ENCODE data around the gene ARL14EPL. TPM values are rescaled to one million over a fixed set of nuclear protein-coding genes. Genes with fewer than 3 reads are reported as not detected.

ARL14EPL gene
- total RNA-seq, 1 donor from 2014 or later, result not detected

GRCh38 chr5:116075191-116075831 lies 43.0 kb downstream of the ARL14EPL start:
- H3K27me3 ChIP-seq, result no peaks in the 10 kb centered on the region
- no peak overlapping the region for H2AFZ ChIP-seq (replicated peaks)
- H3K27ac Mint-ChIP-seq, result no peak overlapping the region
- no peaks in the 10 kb centered on the region for H3F3A ChIP-seq (ENCODE audit: low read depth)
- H3K4me2 ChIP-seq, result no peak overlapping the region
- no peaks in the 10 kb centered on the region for H3K36me3 Mint-ChIP-seq
- H3K27ac ChIP-seq, result no peak overlapping the region
- H3K9me3 Mint-ChIP-seq, result no peaks in the 10 kb centered on the region
- H3K4me3 ChIP-seq, result no peak overlapping the region
- no peaks in the 10 kb centered on the region for H3K79me2 ChIP-seq (ENCODE audit: low read depth)
- H3K9me3 ChIP-seq (ENCODE audit: low read depth), result no peaks in the 10 kb centered on the region
- no peak overlapping the region for H3K4me3 Mint-ChIP-seq
- no peaks in the 10 kb centered on the region for H3K4me1 Mint-ChIP-seq
- TF ChIP-seq CTCF (IDR thresholded peaks at IDR 0.05), result no peak
- no peak for TF ChIP-seq EZH2 (IDR thresholded peaks at IDR 0.05)
- no peak for TF ChIP-seq EZH2phosphoT487 (IDR thresholded peaks at IDR 0.05)
- H4K20me1 ChIP-seq (ENCODE audit: low read depth), result no peaks in the 10 kb centered on the region
- no peak overlapping the region for H3K9ac ChIP-seq
- H3K4me1 ChIP-seq, result no peaks in the 10 kb centered on the region
- no peak for DNase-seq (ENCODE audit: low spot score)
- H3K27me3 Mint-ChIP-seq (ENCODE audit: insufficient read depth, low read depth), result no peaks in the 10 kb centered on the region
- no peaks in the 10 kb centered on the region for H3K36me3 ChIP-seq

GRCh38 chr5:116076496-116076895 lies 44.2 kb downstream of the ARL14EPL start:
- Mint-ChIP-seq H3K27me3 (ENCODE audit: insufficient read depth, low read depth) (no peaks in the 10 kb centered on the region), H3K36me3 (no peaks in the 10 kb centered on the region), H3K4me1 (no peaks in the 10 kb centered on the region), H3K4me3 (no peak overlapping the region), H3K9me3 (no peaks in the 10 kb centered on the region), H3K27ac (no peak overlapping the region)
- Histone ChIP-seq H3K79me2 (ENCODE audit: low read depth) (no peaks in the 10 kb centered on the region), H3K36me3 (no peaks in the 10 kb centered on the region), H3K4me1 (no peaks in the 10 kb centered on the region), H3K9me3 (ENCODE audit: low read depth) (no peaks in the 10 kb centered on the region), H3K27me3 (no peaks in the 10 kb centered on the region), H3K27ac (no peak overlapping the region), H3F3A (ENCODE audit: low read depth) (no peaks in the 10 kb centered on the region), H3K4me3 (no peak overlapping the region), H3K4me2 (no peak overlapping the region), H2AFZ (replicated peaks) (no peak overlapping the region), H4K20me1 (ENCODE audit: low read depth) (no peaks in the 10 kb centered on the region), H3K9ac (no peak overlapping the region)
- no peak for TF ChIP-seq EZH2phosphoT487 (IDR thresholded peaks at IDR 0.05)
- TF ChIP-seq CTCF (IDR thresholded peaks at IDR 0.05), result no peak
- no peak for TF ChIP-seq EZH2 (IDR thresholded peaks at IDR 0.05)
- no peak for DNase-seq (ENCODE audit: low spot score)

- no peaks in the 10 kb centered on the region for H3K9me3 ChIP-seq (ENCODE audit: low read depth)
- TF ChIP-seq CTCF (IDR thresholded peaks at IDR 0.05) (no peak), EZH2phosphoT487 (IDR thresholded peaks at IDR 0.05) (no peak), EZH2 (IDR thresholded peaks at IDR 0.05) (no peak)
- H3K9ac ChIP-seq, result no peak overlapping the region
- no peak overlapping the region for H3K27ac Mint-ChIP-seq
- H3K27me3 ChIP-seq, result no peaks in the 10 kb centered on the region
- no peak for DNase-seq (ENCODE audit: low spot score)
- no peaks in the 10 kb centered on the region for H3K27me3 Mint-ChIP-seq (ENCODE audit: insufficient read depth, low read depth)
- H3K4me2 ChIP-seq, result no peak overlapping the region
- no peaks in the 10 kb centered on the region for H3F3A ChIP-seq (ENCODE audit: low read depth)
- no peaks in the 10 kb centered on the region for H3K4me1 ChIP-seq
- no peak overlapping the region for H2AFZ ChIP-seq (replicated peaks)
- H3K36me3 ChIP-seq, result no peaks in the 10 kb centered on the region
- H3K9me3 Mint-ChIP-seq, result peaks cover 2% of the 10 kb centered on the region
- no peak overlapping the region for H3K27ac ChIP-seq
- H3K4me1 Mint-ChIP-seq, result no peaks in the 10 kb centered on the region
- H4K20me1 ChIP-seq (ENCODE audit: low read depth), result no peaks in the 10 kb centered on the region
- H3K79me2 ChIP-seq (ENCODE audit: low read depth), result no peaks in the 10 kb centered on the region
- H3K36me3 Mint-ChIP-seq, result peaks cover 4% of the 10 kb centered on the region
- H3K4me3 ChIP-seq, result no peak overlapping the region
- no peak overlapping the region for H3K4me3 Mint-ChIP-seq
Observed at GRCh38 chr5:116078199-116078598, 45.9 kb downstream of the ARL14EPL start.

Measured in neural progenitor cell (in vitro differentiated cells).